Activated CD4-positive, alpha-beta T cell treated with anti-CD3 and anti-CD28 coated beads for 36 hours (primary cell): ENCODE results near the gene RAB24. TPM values are rescaled to one million over a fixed set of nuclear protein-coding genes. Genes with fewer than 3 reads are reported as not detected.
A peak's percentile ranks its signal among the peaks of the same experiment; 100 is the strongest.

ENCODE experiments used
- ATAC-seq: fragments of 200-7000 bp; cut with Tn5 transposase; one replicate; pipeline ENCODE4 v1.10.0; 2021; ENCODE audit warnings: mild to moderate bottlenecking, moderate library complexity
- CTCF ChIA-PET: fragments of 350-600 bp; sonication (Branson Sonifier 250); formaldehyde crosslinking; loops from one replicate; lab custom pipeline; 2021; ENCODE audit warnings: antibody characterized with exemption; lab: Charles Lee
- POLR2A ChIA-PET: fragments of 350-600 bp; sonication (Branson Sonifier 250); formaldehyde crosslinking; loops from one replicate; lab custom pipeline; 2021; ENCODE audit warnings: antibody characterized with exemption, inconsistent platforms; lab: Charles Lee
- DNase-seq: peaks from one replicate; pipeline ENCODE4 v3.0.0-alpha.2; 2020
- H3K27ac Mint-ChIP-seq: one replicate; pipeline ENCODE4 v1.8.0; 2021; ENCODE audit warnings: mixed read lengths
- H3K27me3 Mint-ChIP-seq: one replicate; pipeline ENCODE4 v1.8.0; 2021; ENCODE audit warnings: mixed read lengths
- H3K36me3 Mint-ChIP-seq: one replicate; pipeline ENCODE4 v1.8.0; 2021; ENCODE audit warnings: low read depth, mixed read lengths
- H3K4me1 Mint-ChIP-seq: one replicate; pipeline ENCODE4 v1.8.0; 2021; ENCODE audit warnings: mixed read lengths
- H3K4me3 Mint-ChIP-seq: one replicate; pipeline ENCODE4 v1.8.0; 2021; ENCODE audit warnings: mild to moderate bottlenecking, moderate library complexity, mixed read lengths
- H3K9me3 Mint-ChIP-seq: one replicate; pipeline ENCODE4 v1.8.0; 2021; ENCODE audit warnings: low read depth, mixed read lengths
- intact Hi-C, 2 experiments: fragments of 100-400 bp; cut with DNase I in 1 of 2; cut with micrococcal nuclease in 1 of 2; formaldehyde crosslinking; loops; one replicate each; pipeline versions ENCODE4 v1.14.2 to v1.15.1; 2022 to 2024; cut with DNase I, micrococcal nuclease
- total RNA-seq, 2 experiments: library from RNA; stranded (reverse); gene quantifications; one replicate each; pipeline ENCODE4 v1.2.3, GENCODE V29; 2021

The RAB24 gene
- total RNA-seq, 2 experiments from 2014 or later, result 10.9 to 21.0 TPM

DNA sequence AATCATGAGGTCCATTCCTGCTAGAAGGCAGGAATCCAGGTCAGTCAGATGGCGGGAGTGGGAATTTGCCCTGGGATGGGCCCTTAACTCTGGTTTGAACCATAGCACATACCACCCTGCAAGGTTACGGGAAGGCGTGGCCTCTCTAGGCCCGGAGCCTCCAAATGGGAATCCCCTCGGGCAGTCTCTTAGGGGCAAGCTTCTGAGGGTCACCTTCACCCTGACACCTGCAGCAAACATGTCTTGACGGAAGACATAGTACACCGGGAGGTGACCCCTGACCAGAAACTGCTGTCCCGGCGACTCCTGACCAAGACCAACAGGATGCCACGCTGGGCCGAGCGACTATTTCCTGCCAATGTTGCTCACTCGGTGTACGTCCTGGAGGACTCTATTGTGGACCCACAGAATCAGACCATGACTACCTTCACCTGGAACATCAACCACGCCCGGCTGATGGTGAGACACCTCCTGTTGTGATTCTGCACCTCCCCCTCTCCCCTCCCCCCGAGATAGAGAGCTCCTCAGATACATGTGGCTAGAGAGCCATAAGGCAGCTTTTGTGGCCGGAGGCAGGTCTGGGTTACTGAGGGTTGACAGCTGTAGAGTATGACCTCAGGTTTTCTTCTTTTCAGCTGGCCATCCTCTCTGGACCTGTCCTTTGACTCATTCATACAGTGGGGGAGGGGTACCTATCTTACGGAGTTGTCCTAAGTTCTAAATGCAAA is 1.0 kb upstream of the RAB24 start:
- Mint-ChIP-seq H3K27ac (peak overlapping the region; percentile 90), H3K9me3 (no peaks in the 10 kb centered on the region), H3K4me3 (peak overlapping the region; percentile 93), H3K27me3 (no peaks in the 10 kb centered on the region), H3K4me1 (peaks cover 58% of the 10 kb centered on the region), H3K36me3 (peaks cover 41% of the 10 kb centered on the region)
- ChIA-PET POLR2A (interaction anchor here (0.7 kb wide), 1 partner anchor 86 kb away, joined by 4 read pairs; no protein-coding TSS in a partner anchor), CTCF (interaction anchor here (0.7 to 0.9 kb wide), 2 partner anchors 14 to 122 kb away, joined by 3 read pairs; partner anchors contain the start of gene GRK6)
- ATAC-seq (peak; percentile 11), DNase-seq (peak; percentile 59)
- intact Hi-C loops, result loop anchor here (5.0 to 10.0 kb wide), 3 partner anchors 172 to 900 kb away; partner anchors contain the start of genes HNRNPAB (in 1 of the 2), NSD1 (in 1 of the 2) and UIMC1 (in 1 of the 2)

DNA sequence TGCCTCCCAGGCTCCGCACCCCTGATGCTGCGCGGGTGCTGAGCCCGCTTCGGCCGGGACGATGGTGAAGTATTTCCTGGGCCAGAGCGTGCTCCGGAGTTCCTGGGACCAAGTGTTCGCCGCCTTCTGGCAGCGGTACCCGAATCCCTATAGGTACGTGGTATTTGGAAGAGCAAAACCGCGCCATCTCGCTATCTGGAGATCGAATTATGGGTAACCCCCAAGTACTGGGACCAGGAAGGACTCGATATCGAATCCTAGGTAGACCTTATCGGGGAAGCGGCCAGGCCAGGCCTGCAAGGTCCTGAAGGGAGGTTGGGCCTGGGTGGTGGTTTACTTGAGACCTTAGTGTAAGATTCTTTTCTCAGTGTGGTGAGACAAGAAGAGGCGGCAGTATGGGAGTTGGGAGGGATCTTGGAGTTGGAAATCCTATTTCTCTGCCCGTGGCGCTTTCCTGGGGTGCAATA is 439 bp upstream of the RAB24 start:
- peaks cover 40% of the 10 kb centered on the region for H3K36me3 Mint-ChIP-seq
- CTCF ChIA-PET, result interaction anchor here (0.6 to 0.9 kb wide), 4 partner anchors 9 to 194 kb away, joined by 3 read pairs; partner anchors contain the start of gene PDLIM7

DNA sequence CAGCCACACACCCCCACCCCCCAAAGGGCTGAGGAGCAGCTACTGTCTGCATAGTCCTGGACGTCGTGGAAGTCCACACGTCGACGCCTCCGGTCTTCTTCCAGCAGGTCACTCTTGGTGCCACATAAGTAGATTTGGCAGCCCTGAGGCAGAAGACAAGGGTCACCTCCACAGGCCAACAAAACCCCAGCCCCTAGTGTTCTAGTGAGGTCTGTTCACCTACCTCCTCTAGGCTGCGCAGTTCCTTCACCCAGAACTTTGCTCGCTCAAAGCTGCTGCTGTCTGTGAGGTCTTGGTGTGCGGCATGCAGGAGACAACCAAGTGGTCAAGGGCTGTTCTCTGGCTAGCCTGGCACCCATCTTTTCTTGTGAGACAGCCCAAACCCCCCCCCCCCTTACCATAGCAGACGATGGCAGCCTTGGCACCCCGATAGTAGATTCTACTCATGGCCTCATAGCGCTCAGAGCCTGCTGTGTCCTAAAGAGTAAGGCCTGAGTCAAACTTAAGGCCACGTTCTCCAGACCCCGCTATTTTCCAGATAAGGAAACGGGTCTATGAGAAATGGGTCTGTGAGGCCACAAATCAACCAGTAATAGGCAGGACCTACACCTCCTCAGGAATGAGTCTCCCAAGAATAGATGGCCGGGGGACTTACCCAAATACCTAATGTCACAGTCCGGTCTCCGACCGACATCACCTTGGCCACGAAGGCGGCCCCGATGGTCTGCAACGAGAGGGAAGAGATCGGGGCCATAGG is 987 bp downstream of the RAB24 start:
- DNase-seq (peak; percentile 28), ATAC-seq (no peak)
- H3K36me3 Mint-ChIP-seq, result peaks cover 39% of the 10 kb centered on the region
- no peaks in the 10 kb centered on the region for H3K27me3 Mint-ChIP-seq
- POLR2A ChIA-PET, result no interaction called here
- H3K27ac Mint-ChIP-seq, result peak overlapping the region; percentile 79
- peak overlapping the region; percentile 93 for H3K4me3 Mint-ChIP-seq
- intact Hi-C loops, result loop anchor here (1.0 to 10.0 kb wide), 11 partner anchors 10 to 902 kb away; partner anchors contain the start of genes NSD1 (in 2 of the 2), GRK6 (in 1 of the 2), HNRNPAB (in 1 of the 2) and LMAN2 (in 1 of the 2)
- H3K9me3 Mint-ChIP-seq, result no peaks in the 10 kb centered on the region
- CTCF ChIA-PET, result interaction anchor here (1.0 to 1.5 kb wide), 3 partner anchors 9 to 26 kb away, joined by 4 to 6 read pairs (median 5); no protein-coding TSS in a partner anchor
- H3K4me1 Mint-ChIP-seq, result peaks cover 59% of the 10 kb centered on the region

More for the DNA sequence above, 439 bp upstream of the RAB24 start:
- DNase-seq (peak; percentile 34), ATAC-seq (peak; percentile 5)
- peak overlapping the region; percentile 93 for H3K4me3 Mint-ChIP-seq
- H3K27ac Mint-ChIP-seq, result peak overlapping the region; percentile 90
- no peaks in the 10 kb centered on the region for H3K9me3 Mint-ChIP-seq
- POLR2A ChIA-PET, result interaction anchor here (0.9 kb wide), 1 partner anchor 65 kb away, joined by 3 read pairs; no protein-coding TSS in a partner anchor
- H3K27me3 Mint-ChIP-seq, result no peaks in the 10 kb centered on the region
- peaks cover 59% of the 10 kb centered on the region for H3K4me1 Mint-ChIP-seq
- intact Hi-C loops, result loop anchor here (1.0 to 10.0 kb wide), 11 partner anchors 8 to 901 kb away; partner anchors contain the start of genes NSD1 (in 2 of the 2), GRK6 (in 1 of the 2), HNRNPAB (in 1 of the 2) and LMAN2 (in 1 of the 2)

DNA sequence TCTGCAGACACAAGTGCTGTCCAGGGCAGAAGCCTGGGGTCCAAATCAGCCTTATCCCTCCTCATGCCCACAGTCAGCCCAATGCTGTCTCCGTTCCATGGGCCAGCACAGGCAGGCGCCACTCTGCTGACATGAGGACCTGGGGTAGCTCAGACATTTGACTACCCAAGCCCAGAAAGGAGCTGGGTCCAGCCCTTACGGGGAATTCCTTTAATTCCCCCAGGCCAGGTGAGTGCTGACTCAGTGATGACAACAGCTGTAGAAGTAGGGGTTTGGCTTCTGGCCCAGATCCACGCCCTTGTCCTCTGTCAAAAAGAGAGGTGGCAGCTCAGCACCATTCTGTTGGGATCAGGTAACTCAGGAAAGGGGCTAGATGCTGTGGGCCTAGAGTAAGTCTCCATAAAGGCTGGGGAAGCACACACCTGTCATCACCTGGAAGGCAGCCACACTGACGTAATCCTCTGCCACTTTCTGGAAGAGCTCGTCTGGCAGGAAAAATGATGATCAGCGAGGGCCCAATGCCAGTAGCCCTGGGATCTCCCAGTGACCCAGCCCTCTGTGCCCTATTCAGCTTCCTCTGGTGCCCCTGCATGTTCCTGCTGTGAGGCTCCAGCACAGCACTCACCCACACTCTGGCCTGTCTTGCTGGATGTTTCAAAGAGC is 1.9 kb downstream of the RAB24 start:
- intact Hi-C loops, result loop anchor here (2.0 to 10.0 kb wide), 5 partner anchors 125 to 903 kb away; partner anchors contain the start of genes GRK6 (in 1 of the 2), HNRNPAB (in 1 of the 2), NSD1 (in 1 of the 2) and UIMC1 (in 1 of the 2)
- DNase-seq (peak; percentile 37), ATAC-seq (no peak)
- Mint-ChIP-seq H3K36me3 (peaks cover 37% of the 10 kb centered on the region), H3K27ac (peak overlapping the region; percentile 38), H3K4me3 (peak overlapping the region; percentile 93), H3K4me1 (peaks cover 60% of the 10 kb centered on the region), H3K9me3 (no peaks in the 10 kb centered on the region), H3K27me3 (no peaks in the 10 kb centered on the region)
- ChIA-PET POLR2A (no interaction called here), CTCF (interaction anchor here (0.8 to 7.1 kb wide), 7 partner anchors 8 to 188 kb away, joined by 3 to 46 read pairs (median 6); no protein-coding TSS in a partner anchor)

DNA sequence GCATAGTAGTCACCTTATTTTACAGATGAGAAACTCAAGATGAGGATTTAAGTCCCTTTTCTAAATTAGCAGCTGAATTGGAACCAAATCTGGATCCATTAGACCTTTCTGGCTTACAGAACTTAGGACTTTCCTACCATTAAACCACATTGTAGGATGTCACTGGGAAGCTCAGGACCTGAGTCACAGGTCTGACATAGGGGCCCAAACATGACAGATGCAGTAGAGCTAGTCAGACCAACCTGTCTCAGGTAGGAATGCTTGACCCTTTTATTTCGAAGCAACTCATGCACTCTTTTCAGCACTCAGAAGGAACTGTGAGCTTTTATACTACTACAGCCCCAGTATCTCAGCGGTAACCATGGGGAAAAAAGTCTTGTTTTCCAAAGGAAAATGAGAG is 2.6 kb downstream of the RAB24 start:
- intact Hi-C loops, result loop anchor here (5.0 to 10.0 kb wide), 3 partner anchors 169 to 904 kb away; partner anchors contain the start of genes HNRNPAB (in 1 of the 2), NSD1 (in 1 of the 2) and UIMC1 (in 1 of the 2)
- POLR2A ChIA-PET, result no interaction called here
- DNase-seq (no peak), ATAC-seq (no peak)
- Mint-ChIP-seq H3K4me1 (peaks cover 61% of the 10 kb centered on the region), H3K27ac (peak overlapping the region; percentile 34), H3K27me3 (no peaks in the 10 kb centered on the region), H3K9me3 (no peaks in the 10 kb centered on the region), H3K36me3 (peaks cover 37% of the 10 kb centered on the region), H3K4me3 (no peak overlapping the region)
- CTCF ChIA-PET, result interaction anchor here (0.8 to 7.1 kb wide), 5 partner anchors 7 to 187 kb away, joined by 3 to 46 read pairs (median 7); no protein-coding TSS in a partner anchor

DNA sequence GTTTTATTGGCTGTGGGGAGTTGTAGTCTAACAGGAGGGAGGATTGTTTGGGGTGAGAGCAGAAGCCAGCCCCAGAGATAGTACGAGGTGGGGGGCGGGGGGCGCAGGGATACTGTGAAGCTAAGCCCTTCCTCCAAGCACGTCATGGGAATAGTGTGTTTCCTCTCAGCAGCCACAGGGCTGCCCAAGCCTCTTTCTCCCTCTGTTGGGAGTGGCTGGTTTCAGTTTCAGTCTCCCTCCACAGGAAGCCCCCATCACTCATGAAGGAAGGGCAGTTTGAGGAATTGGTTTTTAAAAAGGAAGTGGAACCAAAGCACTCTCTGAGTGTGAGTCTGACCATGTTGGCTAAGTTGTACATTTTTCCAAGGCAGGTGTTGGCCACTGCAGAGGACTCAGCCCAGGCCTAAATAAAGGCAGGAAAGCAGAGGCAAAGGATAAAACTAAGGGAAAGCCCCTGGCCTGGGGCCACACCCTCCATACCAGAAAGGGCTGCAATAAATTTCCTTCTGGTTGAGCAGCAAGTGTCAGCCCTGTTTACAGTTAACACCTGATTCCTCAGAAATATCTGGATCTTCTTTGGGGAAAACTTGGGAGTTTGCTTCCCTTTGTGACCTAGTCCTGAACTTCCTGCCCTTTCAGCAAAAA is 3.2 kb downstream of the RAB24 start:
- ATAC-seq, result peak; percentile 23
- ChIA-PET CTCF (interaction anchor here (0.5 to 7.1 kb wide), 5 partner anchors 9 to 187 kb away, joined by 3 to 46 read pairs (median 7); no protein-coding TSS in a partner anchor), POLR2A (no interaction called here)
- Mint-ChIP-seq H3K4me1 (peaks cover 61% of the 10 kb centered on the region), H3K27ac (peak overlapping the region; percentile 79), H3K9me3 (no peaks in the 10 kb centered on the region), H3K27me3 (no peaks in the 10 kb centered on the region), H3K4me3 (no peak overlapping the region), H3K36me3 (peaks cover 36% of the 10 kb centered on the region)
- intact Hi-C loops, result loop anchor here (5.0 to 10.0 kb wide), 3 partner anchors 168 to 904 kb away; partner anchors contain the start of genes HNRNPAB (in 1 of the 2), NSD1 (in 1 of the 2) and UIMC1 (in 1 of the 2)
- DNase-seq, result peak; percentile 61

DNA sequence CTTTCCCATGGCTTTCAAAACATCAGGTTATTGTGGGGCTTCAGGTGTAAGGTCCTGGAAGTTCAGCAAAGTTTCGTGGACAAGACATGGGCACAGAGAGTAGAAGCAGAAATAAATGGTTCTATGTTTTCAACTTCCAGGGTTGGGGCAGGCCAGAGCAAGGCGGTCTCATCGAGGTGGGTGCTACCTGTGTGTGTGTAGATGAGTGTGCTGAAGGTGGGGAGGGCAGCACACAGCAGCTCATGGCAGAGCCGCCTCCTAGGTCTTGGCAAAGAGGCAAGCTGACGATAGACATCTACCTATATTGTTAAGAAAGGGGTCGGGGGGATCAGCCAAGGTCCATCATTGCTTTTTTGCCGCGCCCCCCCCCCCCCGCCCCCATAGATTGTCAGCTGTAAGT is 3.8 kb downstream of the RAB24 start:
- Mint-ChIP-seq H3K4me3 (no peak overlapping the region), H3K4me1 (peaks cover 57% of the 10 kb centered on the region), H3K9me3 (no peaks in the 10 kb centered on the region), H3K27me3 (no peaks in the 10 kb centered on the region), H3K36me3 (peaks cover 35% of the 10 kb centered on the region), H3K27ac (peak overlapping the region; percentile 62)
- CTCF ChIA-PET, result interaction anchor here (3.5 to 7.1 kb wide), 2 partner anchors 10 to 186 kb away, joined by 13 to 46 read pairs; no protein-coding TSS in a partner anchor
- ATAC-seq (no peak), DNase-seq (no peak)
- POLR2A ChIA-PET, result no interaction called here
- intact Hi-C loops, result loop anchor here (5.0 to 10.0 kb wide), 3 partner anchors 167 to 905 kb away; partner anchors contain the start of genes HNRNPAB (in 1 of the 2), NSD1 (in 1 of the 2) and UIMC1 (in 1 of the 2)

DNA sequence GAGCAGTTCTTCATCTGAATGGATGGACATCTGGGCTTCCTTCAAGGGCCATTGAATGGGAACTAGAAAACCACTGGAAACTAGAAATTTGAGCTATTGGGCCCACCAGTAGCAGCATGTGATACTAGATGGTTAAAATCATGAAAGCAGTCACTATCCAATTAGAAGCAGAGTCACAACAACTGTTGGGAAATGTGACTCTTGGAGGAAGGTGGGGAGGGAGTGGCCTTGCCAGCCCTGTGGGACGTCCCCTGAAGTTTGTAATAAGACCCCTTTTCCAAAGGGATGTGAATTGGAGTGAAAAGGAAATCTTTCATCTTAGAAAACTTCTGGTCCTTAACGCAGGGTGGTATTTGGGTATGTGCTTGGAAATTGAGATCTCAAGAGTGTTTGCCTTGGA is 5.6 kb downstream of the RAB24 start:
- Mint-ChIP-seq H3K36me3 (peaks cover 42% of the 10 kb centered on the region), H3K9me3 (no peaks in the 10 kb centered on the region), H3K4me3 (no peak overlapping the region), H3K27me3 (no peaks in the 10 kb centered on the region), H3K27ac (no peak overlapping the region), H3K4me1 (peaks cover 56% of the 10 kb centered on the region)
- intact Hi-C loops, result no loop called here
- DNase-seq (no peak), ATAC-seq (no peak)
- POLR2A ChIA-PET, result interaction anchor here (1.0 kb wide), 1 partner anchor 12 kb away, joined by 3 read pairs; no protein-coding TSS in a partner anchor
- CTCF ChIA-PET, result interaction anchor here (0.6 to 7.1 kb wide), 6 partner anchors 12 to 184 kb away, joined by 3 to 46 read pairs (median 6); no protein-coding TSS in a partner anchor

DNA sequence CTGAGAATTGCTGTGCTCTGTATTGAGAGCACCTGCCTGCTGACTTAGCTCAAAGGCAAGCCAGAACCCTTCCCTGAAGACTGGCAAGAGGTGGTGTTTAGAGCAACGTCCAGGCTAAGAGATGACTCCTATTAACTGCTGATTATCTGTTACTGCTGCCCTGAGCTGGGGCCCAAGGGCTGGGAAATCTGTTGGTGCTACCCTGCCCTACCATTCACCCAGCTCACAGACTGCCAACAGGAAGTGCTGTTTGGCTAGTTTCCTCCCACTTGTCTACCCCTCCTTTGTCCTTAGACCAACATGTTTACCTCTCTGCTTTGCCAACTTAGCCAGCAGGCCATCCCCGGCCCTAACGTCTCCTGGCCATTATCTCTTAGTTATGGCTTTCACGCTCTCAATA is 6.9 kb downstream of the RAB24 start:
- ChIA-PET CTCF (interaction anchor here (2.2 to 7.1 kb wide), 2 partner anchors 13 to 183 kb away, joined by 10 to 46 read pairs; no protein-coding TSS in a partner anchor), POLR2A (interaction anchor here (0.6 kb wide), 1 partner anchor 24 kb away, joined by 4 read pairs; no protein-coding TSS in a partner anchor)
- DNase-seq (no peak), ATAC-seq (no peak)
- peak overlapping the region; percentile 2 for H3K27ac Mint-ChIP-seq
- no peaks in the 10 kb centered on the region for H3K9me3 Mint-ChIP-seq
- H3K4me3 Mint-ChIP-seq, result no peak overlapping the region
- peaks cover 46% of the 10 kb centered on the region for H3K4me1 Mint-ChIP-seq
- no peaks in the 10 kb centered on the region for H3K27me3 Mint-ChIP-seq
- intact Hi-C loops, result no loop called here
- peaks cover 48% of the 10 kb centered on the region for H3K36me3 Mint-ChIP-seq
